ENCODE measurements around the gene SELENON. TPM values are rescaled to one million over a fixed set of nuclear protein-coding genes. Genes with fewer than 3 reads are reported as not detected.

SELENON gene
- total and polyA plus RNA-seq, 4 donors: 35.9 to 88.8 (median 48.3) TPM

DNA sequence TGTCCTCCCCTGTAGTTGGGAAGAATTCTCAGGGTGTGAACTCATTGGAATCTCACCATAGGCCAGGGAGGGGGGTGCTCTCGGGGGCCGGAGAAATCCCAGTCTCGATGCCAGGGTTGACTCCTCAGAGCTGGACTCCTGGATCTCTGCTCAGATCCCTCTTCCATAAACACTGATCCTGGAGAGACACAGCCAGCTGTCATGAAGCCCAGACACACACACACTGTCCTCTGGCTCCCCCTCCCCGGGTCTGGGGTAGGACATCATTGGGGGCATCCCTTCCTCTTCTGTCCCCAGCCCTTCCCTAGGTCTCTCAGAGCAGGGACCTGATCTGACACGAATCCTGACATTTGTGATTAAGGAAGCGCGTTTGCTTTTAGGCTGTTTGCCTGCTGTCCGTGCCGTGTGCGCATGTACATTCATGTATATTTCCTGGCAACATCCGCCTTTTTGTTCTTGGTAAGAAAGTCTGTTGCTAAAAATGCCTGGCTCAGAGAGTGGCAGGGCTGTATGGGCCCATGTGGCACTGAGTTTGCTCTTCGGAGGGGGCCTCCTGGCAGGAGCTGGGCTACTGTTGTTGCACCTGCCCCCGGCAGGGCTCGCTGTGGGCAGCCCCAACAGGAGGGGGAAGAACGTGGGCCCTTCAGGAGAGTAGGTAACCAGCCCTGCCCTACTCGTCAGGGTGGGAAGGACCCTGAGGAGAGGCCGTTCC lies 45.4 kb upstream of the SELENON start:
- peaks cover 0 to 9% (median 0%) of the 10 kb centered on the region in 5 donors for H3K4me1 ChIP-seq (ENCODE audit: control insufficient read depth in 5 of 5, insufficient read depth in 5 of 5, low read length in 5 of 5)
- H3K36me3 ChIP-seq (ENCODE audit: control insufficient read depth in 4 of 4, insufficient read depth in 4 of 4, low read length in 4 of 4): peaks cover 0 to 2% (median 1%) of the 10 kb centered on the region in 4 donors
- H3K9me3 ChIP-seq (ENCODE audit: control insufficient read depth in 4 of 4, insufficient read depth in 3 of 4, low read length in 3 of 4): no peaks in the 10 kb centered on the region
- H3K4me3 ChIP-seq: no peak overlapping the region
- WGBS, 2 donors: 40 to 49% methylated on average over 17 of the region's 17 CpGs
- no peak for ATAC-seq (ENCODE audit: insufficient read depth, low FRiP score)
- no peak overlapping the region for H3K27ac ChIP-seq (ENCODE audit: low read depth in 1 of 2, low read length in 1 of 2)
- no peak overlapping the region for H3K9ac ChIP-seq (ENCODE audit: insufficient read depth in 1 of 2, low read length in 2 of 2)
- TF ChIP-seq, protein P1, sequence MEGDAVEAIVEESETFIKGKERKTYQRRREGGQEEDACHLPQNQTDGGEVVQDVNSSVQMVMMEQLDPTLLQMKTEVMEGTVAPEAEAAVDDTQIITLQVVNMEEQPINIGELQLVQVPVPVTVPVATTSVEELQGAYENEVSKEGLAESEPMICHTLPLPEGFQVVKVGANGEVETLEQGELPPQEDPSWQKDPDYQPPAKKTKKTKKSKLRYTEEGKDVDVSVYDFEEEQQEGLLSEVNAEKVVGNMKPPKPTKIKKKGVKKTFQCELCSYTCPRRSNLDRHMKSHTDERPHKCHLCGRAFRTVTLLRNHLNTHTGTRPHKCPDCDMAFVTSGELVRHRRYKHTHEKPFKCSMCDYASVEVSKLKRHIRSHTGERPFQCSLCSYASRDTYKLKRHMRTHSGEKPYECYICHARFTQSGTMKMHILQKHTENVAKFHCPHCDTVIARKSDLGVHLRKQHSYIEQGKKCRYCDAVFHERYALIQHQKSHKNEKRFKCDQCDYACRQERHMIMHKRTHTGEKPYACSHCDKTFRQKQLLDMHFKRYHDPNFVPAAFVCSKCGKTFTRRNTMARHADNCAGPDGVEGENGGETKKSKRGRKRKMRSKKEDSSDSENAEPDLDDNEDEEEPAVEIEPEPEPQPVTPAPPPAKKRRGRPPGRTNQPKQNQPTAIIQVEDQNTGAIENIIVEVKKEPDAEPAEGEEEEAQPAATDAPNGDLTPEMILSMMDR (IDR thresholded peaks at IDR 0.05; ENCODE audit: control extremely low read depth, extremely low read depth): no peak
- H3K27me3 ChIP-seq (ENCODE audit: control insufficient read depth in 3 of 3, insufficient read depth in 3 of 3, low read length in 2 of 3): no peaks in the 10 kb centered on the region
- DNase-seq: peak; percentile 44 to 58 (median 45)

DNA sequence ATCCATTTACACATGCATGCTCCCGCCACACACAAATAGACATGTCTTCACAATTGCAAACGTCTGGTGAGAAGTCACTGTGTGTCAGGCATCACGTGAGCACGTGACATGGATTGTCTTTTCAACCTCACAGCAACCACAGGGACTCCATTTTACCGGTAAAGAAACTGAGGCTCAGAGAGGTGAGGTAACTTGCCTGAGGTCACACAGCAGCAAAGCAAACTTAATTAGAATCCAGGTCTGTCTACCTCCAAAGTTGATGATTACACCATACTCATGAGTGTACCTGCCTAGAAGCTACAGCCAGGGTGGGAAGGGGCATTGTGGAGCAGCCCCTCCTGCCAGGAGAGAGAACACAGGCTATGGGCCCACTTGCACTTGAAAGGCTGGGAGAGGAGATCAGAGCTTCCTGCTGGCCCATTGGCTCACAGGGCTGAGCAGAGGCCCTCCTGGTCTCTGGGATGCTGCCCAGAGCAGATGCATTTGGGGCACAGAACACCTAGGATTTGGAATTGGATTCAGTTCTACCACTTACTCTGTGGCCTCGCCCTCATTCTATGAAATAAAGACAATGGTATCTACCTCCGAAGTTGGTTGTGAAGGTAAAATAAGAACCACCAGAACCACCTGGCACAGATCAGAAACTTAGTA lies 44.4 kb upstream of the SELENON start:
- H3K36me3 ChIP-seq (ENCODE audit: control insufficient read depth in 4 of 4, insufficient read depth in 4 of 4, low read length in 4 of 4): peaks cover 0 to 2% (median 0%) of the 10 kb centered on the region in 4 donors
- no peak overlapping the region for H3K9ac ChIP-seq (ENCODE audit: insufficient read depth in 1 of 2, low read length in 2 of 2)
- TF ChIP-seq, protein P1 (IDR thresholded peaks at IDR 0.05; ENCODE audit: control extremely low read depth, extremely low read depth): no peak
- peaks cover 0 to 6% (median 0%) of the 10 kb centered on the region in 5 donors for H3K4me1 ChIP-seq (ENCODE audit: control insufficient read depth in 5 of 5, insufficient read depth in 5 of 5, low read length in 5 of 5)
- DNase-seq: no peak
- no peaks in the 10 kb centered on the region for H3K9me3 ChIP-seq (ENCODE audit: control insufficient read depth in 4 of 4, insufficient read depth in 3 of 4, low read length in 3 of 4)
- 84 to 86% methylated on average over 7 of the region's 7 CpGs for WGBS, 2 donors
- no peak for ATAC-seq (ENCODE audit: insufficient read depth, low FRiP score)
- no peaks in the 10 kb centered on the region for H3K27me3 ChIP-seq (ENCODE audit: control insufficient read depth in 3 of 3, insufficient read depth in 3 of 3, low read length in 2 of 3)
- no peak overlapping the region for H3K4me3 ChIP-seq
- H3K27ac ChIP-seq (ENCODE audit: low read depth in 1 of 2, low read length in 1 of 2): no peak overlapping the region

DNA sequence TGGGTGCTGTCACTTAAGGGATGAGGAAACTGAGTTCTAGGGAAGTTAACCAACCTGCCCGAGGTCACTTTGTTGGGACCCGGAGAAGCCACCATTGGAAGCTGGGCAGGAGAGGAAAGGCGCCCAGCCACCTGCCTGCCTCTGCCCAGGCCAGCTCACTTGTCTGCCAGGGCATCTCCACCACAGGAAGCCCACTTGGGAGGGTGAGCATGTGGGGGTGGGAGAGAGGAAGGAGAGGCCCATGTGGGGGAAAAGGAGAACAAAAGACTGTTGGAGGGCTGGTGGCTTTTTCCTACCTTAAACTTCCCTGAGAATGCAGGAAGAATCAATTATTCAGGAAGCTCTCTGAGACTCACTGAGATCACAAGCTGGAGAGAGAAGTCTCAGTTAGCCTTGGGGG lies 43.8 kb upstream of the SELENON start:
- Histone ChIP-seq H3K4me3 (no peak overlapping the region), H3K27me3 (ENCODE audit: control insufficient read depth in 3 of 3, insufficient read depth in 3 of 3, low read length in 2 of 3) (peaks cover 0 to 2% (median 0%) of the 10 kb centered on the region in 3 donors), H3K36me3 (ENCODE audit: control insufficient read depth in 4 of 4, insufficient read depth in 4 of 4, low read length in 4 of 4) (peaks cover 0 to 2% (median 0%) of the 10 kb centered on the region in 4 donors), H3K4me1 (ENCODE audit: control insufficient read depth in 5 of 5, insufficient read depth in 5 of 5, low read length in 5 of 5) (peaks cover 0 to 6% (median 0%) of the 10 kb centered on the region in 5 donors), H3K9ac (ENCODE audit: insufficient read depth in 1 of 2, low read length in 2 of 2) (no peak overlapping the region), H3K9me3 (ENCODE audit: control insufficient read depth in 4 of 4, insufficient read depth in 3 of 4, low read length in 3 of 4) (no peaks in the 10 kb centered on the region), H3K27ac (ENCODE audit: low read depth in 1 of 2, low read length in 1 of 2) (no peak overlapping the region)
- no peak for DNase-seq
- 26 to 53% methylated on average over 3 of the region's 3 CpGs for WGBS, 2 donors
- TF ChIP-seq, protein P1 (IDR thresholded peaks at IDR 0.05; ENCODE audit: control extremely low read depth, extremely low read depth): no peak
- no peak for ATAC-seq (ENCODE audit: insufficient read depth, low FRiP score)
